ENCODE data around the gene CUBN. TPM values are rescaled to one million over a fixed set of nuclear protein-coding genes. Genes with fewer than 3 reads are reported as not detected.

The CUBN gene
- total RNA-seq, 2 donors from 2014 or later, result 0.75 to 1.3 TPM

DNA sequence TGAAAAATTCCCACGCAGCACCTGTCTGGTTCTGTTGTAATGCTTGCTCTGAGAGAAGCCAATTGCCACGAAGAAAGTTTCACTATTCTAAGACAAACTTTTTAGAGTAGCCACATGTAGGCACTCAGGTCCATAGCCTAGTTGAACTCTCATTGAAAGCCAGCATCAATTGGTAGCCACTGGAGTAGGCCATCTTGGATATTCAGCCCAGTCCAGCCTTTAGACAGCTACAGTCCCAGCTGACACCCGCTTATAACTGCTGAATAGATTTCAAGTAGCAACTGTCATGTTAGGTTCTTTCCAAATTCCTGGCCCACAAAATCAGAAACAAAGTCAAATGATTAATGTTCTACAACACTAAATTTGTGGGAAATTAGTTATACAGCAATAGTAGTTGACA lies 31.6 kb downstream of the CUBN start:
- Mint-ChIP-seq H3K27me3 (ENCODE audit: insufficient read depth) (no peaks in the 10 kb centered on the region), H3K9me3 (peaks cover 11% of the 10 kb centered on the region), H3K27ac (no peak overlapping the region), H3K4me1 (no peaks in the 10 kb centered on the region), H3K4me3 (no peak overlapping the region), H3K36me3 (ENCODE audit: low read depth) (no peaks in the 10 kb centered on the region)
- TF ChIP-seq, protein P1, sequence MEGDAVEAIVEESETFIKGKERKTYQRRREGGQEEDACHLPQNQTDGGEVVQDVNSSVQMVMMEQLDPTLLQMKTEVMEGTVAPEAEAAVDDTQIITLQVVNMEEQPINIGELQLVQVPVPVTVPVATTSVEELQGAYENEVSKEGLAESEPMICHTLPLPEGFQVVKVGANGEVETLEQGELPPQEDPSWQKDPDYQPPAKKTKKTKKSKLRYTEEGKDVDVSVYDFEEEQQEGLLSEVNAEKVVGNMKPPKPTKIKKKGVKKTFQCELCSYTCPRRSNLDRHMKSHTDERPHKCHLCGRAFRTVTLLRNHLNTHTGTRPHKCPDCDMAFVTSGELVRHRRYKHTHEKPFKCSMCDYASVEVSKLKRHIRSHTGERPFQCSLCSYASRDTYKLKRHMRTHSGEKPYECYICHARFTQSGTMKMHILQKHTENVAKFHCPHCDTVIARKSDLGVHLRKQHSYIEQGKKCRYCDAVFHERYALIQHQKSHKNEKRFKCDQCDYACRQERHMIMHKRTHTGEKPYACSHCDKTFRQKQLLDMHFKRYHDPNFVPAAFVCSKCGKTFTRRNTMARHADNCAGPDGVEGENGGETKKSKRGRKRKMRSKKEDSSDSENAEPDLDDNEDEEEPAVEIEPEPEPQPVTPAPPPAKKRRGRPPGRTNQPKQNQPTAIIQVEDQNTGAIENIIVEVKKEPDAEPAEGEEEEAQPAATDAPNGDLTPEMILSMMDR (conservative IDR thresholded peaks at IDR 0.05), result no peak
- Histone ChIP-seq H3K4me1 (ENCODE audit: control insufficient read depth, insufficient read depth, low read length) (no peaks in the 10 kb centered on the region), H3K9me3 (ENCODE audit: control insufficient read depth, low read length) (peaks cover 12% of the 10 kb centered on the region), H3K27me3 (ENCODE audit: control insufficient read depth, insufficient read depth, low read length, poor library complexity, severe bottlenecking) (no peaks in the 10 kb centered on the region), H3K27ac (ENCODE audit: low read depth, low read length) (no peak overlapping the region), H3K36me3 (ENCODE audit: control insufficient read depth, insufficient read depth, low read length) (no peaks in the 10 kb centered on the region), H3K9ac (ENCODE audit: extremely low read depth, low read length, poor library complexity, severe bottlenecking) (no peak overlapping the region), H3K4me3 (ENCODE audit: low read length) (no peak overlapping the region)
- no peak for DNase-seq
- 90% methylated on average over 3 of the region's 3 CpGs for WGBS, 2 experiments (ENCODE audit: insufficient coverage in 1 of 2, insufficient read length in 1 of 2)

DNA sequence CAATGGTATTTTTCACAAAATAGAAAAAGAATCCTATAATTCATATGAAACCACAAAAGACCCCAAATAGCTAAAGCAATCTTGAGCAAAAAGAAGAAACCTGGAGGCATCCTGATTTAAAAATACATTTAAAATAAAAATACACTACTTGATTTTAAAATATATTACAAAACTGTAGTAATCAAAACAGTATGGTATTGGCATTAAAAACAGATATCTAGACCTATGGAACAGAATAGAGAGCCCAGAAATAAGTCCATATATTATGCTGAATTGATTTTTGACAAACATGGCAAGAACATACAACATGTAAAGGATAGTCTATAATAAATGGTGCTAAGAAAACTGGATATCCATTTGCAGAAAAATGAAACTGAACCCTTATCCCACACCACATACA lies 34.8 kb downstream of the CUBN start:
- H3K27me3 ChIP-seq (ENCODE audit: control insufficient read depth, insufficient read depth, low read length, poor library complexity, severe bottlenecking), result no peaks in the 10 kb centered on the region
- H3K36me3 Mint-ChIP-seq (ENCODE audit: low read depth), result no peaks in the 10 kb centered on the region
- H3K27ac Mint-ChIP-seq, result no peak overlapping the region
- no peaks in the 10 kb centered on the region for H3K36me3 ChIP-seq (ENCODE audit: control insufficient read depth, insufficient read depth, low read length)
- no peak for DNase-seq
- peaks cover 11% of the 10 kb centered on the region for H3K9me3 Mint-ChIP-seq
- no peak overlapping the region for H3K9ac ChIP-seq (ENCODE audit: extremely low read depth, low read length, poor library complexity, severe bottlenecking)
- no peaks in the 10 kb centered on the region for H3K4me1 Mint-ChIP-seq
- no peaks in the 10 kb centered on the region for H3K27me3 Mint-ChIP-seq (ENCODE audit: insufficient read depth)
- TF ChIP-seq, protein P1 (conservative IDR thresholded peaks at IDR 0.05), result no peak
- H3K9me3 ChIP-seq (ENCODE audit: control insufficient read depth, low read length), result peaks cover 12% of the 10 kb centered on the region
- H3K27ac ChIP-seq (ENCODE audit: low read depth, low read length), result no peak overlapping the region
- no peaks in the 10 kb centered on the region for H3K4me1 ChIP-seq (ENCODE audit: control insufficient read depth, insufficient read depth, low read length)
- H3K4me3 Mint-ChIP-seq, result no peak overlapping the region
- no peak overlapping the region for H3K4me3 ChIP-seq (ENCODE audit: low read length)

DNA sequence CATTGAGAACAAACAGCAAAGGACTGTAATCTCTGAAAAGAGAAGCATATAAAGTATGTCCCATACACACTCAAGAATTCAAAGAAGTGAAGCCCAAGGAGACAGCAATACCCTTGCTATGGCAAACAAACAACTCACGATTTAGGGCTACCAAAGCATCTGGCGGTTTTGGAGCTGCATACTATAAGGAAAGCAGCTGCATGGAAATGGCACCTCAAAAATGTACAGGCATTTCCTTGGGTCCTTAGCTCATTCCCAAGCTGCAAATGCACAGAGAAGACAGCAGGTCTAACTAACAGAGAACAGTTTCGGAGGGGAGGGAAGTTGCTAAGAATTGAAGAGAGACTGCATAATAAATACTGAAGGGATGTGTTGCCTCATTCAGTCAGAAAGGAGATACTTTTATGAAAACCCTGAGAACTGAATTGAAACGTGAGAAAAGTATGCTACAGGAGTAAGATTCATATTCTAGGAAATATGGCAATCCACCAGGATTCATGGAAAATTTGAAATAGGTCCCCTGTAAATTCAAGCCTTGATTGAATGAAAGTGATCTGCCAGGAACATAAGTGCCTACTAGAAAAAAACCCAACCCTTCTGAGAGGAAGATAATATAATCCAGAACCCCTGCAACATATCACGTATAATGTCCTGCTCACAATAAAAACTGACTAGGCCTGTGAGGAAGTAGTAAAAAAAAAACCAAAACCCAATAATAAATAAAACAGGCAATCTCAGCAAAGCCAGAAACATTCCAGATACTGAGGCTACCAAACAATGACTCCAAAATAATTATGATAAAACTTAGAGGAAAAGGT lies 36.4 kb downstream of the CUBN start:
- H3K36me3 Mint-ChIP-seq (ENCODE audit: low read depth), result no peaks in the 10 kb centered on the region
- DNase-seq, result no peak
- H3K27ac ChIP-seq (ENCODE audit: low read depth, low read length), result no peak overlapping the region
- WGBS, 2 experiments (ENCODE audit: insufficient coverage in 1 of 2, insufficient read length in 1 of 2), result 77 to 83% methylated on average over 4 to 5 of the region's 5 CpGs
- TF ChIP-seq, protein P1 (conservative IDR thresholded peaks at IDR 0.05), result no peak
- H3K4me3 Mint-ChIP-seq, result no peak overlapping the region
- H3K27me3 Mint-ChIP-seq (ENCODE audit: insufficient read depth), result no peaks in the 10 kb centered on the region
- H3K9me3 Mint-ChIP-seq, result peaks cover 11% of the 10 kb centered on the region
- H3K27me3 ChIP-seq (ENCODE audit: control insufficient read depth, insufficient read depth, low read length, poor library complexity, severe bottlenecking), result no peaks in the 10 kb centered on the region
- H3K36me3 ChIP-seq (ENCODE audit: control insufficient read depth, insufficient read depth, low read length), result no peaks in the 10 kb centered on the region
- H3K4me1 Mint-ChIP-seq, result no peaks in the 10 kb centered on the region
- H3K27ac Mint-ChIP-seq, result no peak overlapping the region
- no peaks in the 10 kb centered on the region for H3K4me1 ChIP-seq (ENCODE audit: control insufficient read depth, insufficient read depth, low read length)
- peaks cover 12% of the 10 kb centered on the region for H3K9me3 ChIP-seq (ENCODE audit: control insufficient read depth, low read length)
- no peak overlapping the region for H3K4me3 ChIP-seq (ENCODE audit: low read length)
- H3K9ac ChIP-seq (ENCODE audit: extremely low read depth, low read length, poor library complexity, severe bottlenecking), result no peak overlapping the region

All from endodermal cell (in vitro differentiated cells).